Right atrium auricular region (tissue), 2 donors: ENCODE results near the gene VWA8. TPM values are rescaled to one million over a fixed set of nuclear protein-coding genes. Genes with fewer than 3 reads are reported as not detected.
A peak's percentile ranks its signal among the peaks of the same experiment; 100 is the strongest.

Source experiments
- DNase-seq: peaks from one replicate; pipeline ENCODE4 v3.0.0-alpha.2; 2019; ENCODE audit warnings: low spot score
- H3K27ac ChIP-seq, 2 donors: fragments of 200-600 bp; sonication (generic); 1 replicate in 1 of 2; 2 replicates in 1 of 2; pipeline ENCODE4 v1.5.1; 2016 to 2019
- H3K27me3 ChIP-seq, 2 donors: fragments of 200-600 bp; sonication (generic); one replicate each; pipeline versions ENCODE4 v1.5.1 to v1.6.0; 2017 to 2019
- H3K36me3 ChIP-seq: fragments of 200-600 bp; sonication (generic); one replicate; pipeline ENCODE4 v1.5.1; 2016
- H3K4me1 ChIP-seq, 2 donors: fragments of 200-600 bp; sonication (generic); one replicate each; pipeline versions ENCODE4 v1.5.1 to v1.6.0; 2017 to 2019
- H3K4me3 ChIP-seq, 2 donors: fragments of 200-600 bp; sonication (generic); 1 replicate in 1 of 2; 2 replicates in 1 of 2; pipeline ENCODE4 v1.5.1; 2017 to 2019; ENCODE audit warnings: mild to moderate bottlenecking in 1 of 2, moderate library complexity in 1 of 2
- H3K9me3 ChIP-seq, 2 donors: fragments of 200-600 bp; sonication (generic); one replicate each; pipeline ENCODE4 v1.5.1; 2019
- total RNA-seq, 2 donors: library from RNA; depleted of rRNA; stranded (reverse); fragments of >200 nt; gene quantifications; one replicate each; pipeline ENCODE4 v1.1.0, GENCODE V29; 2016
- TF ChIP-seq, protein P1 (sequence below), 2 donors: fragments of 200-600 bp; sonication (generic); IDR thresholded peaks; one replicate each; pipeline ENCODE4 v1.5.1; 2019; ENCODE audit warnings: antibody characterized with exemption in 2 of 2

The VWA8 gene
- total RNA-seq, 2 donors from 2014 or later: 25.9 to 32.8 TPM

DNA sequence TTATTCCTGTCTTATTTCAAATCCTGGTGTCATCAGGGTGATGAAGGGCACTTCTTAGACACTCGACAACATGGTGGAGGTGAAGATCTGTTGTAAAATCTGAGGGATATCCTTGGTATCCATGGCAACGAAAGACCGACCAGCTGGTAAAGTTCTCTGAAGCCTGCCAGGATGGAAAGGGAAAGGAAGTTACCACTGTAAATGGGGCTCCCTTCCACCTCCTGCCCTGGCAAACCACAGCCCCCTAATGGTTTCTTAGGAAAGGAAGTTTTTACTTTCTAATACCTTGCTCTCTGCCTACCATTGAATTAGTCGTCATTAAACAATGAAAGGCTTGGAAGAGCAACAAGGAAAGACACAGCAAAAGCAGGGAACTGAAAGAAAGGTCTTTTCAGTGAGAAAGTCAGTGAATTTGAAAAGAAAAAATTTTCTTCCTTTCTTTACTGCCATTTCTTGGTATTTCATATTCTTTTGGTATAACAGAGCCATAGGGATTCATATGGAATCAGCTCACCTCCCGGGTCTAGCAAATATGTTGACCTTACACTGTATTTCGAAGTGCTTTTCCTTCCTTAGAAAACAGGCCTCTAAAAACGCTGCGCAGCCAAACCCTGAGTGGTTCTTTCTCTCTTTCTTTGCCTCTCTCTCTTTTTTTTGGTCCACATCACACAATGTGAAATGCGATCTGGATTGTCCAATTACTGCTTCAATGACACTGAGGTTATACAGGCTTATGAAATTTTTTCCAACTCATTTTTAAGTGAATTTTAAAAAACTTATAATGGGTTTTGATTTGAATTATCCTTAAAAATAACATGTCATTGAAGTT lies 392.6 kb downstream of the VWA8 start:
- no peaks in the 10 kb centered on the region for H3K9me3 ChIP-seq
- H3K27me3 ChIP-seq: no peaks in the 10 kb centered on the region
- no peak overlapping the region for H3K27ac ChIP-seq
- DNase-seq: no peak
- peaks cover 13% of the 10 kb centered on the region for H3K36me3 ChIP-seq
- TF ChIP-seq, protein P1, sequence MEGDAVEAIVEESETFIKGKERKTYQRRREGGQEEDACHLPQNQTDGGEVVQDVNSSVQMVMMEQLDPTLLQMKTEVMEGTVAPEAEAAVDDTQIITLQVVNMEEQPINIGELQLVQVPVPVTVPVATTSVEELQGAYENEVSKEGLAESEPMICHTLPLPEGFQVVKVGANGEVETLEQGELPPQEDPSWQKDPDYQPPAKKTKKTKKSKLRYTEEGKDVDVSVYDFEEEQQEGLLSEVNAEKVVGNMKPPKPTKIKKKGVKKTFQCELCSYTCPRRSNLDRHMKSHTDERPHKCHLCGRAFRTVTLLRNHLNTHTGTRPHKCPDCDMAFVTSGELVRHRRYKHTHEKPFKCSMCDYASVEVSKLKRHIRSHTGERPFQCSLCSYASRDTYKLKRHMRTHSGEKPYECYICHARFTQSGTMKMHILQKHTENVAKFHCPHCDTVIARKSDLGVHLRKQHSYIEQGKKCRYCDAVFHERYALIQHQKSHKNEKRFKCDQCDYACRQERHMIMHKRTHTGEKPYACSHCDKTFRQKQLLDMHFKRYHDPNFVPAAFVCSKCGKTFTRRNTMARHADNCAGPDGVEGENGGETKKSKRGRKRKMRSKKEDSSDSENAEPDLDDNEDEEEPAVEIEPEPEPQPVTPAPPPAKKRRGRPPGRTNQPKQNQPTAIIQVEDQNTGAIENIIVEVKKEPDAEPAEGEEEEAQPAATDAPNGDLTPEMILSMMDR (IDR thresholded peaks at IDR 0.05): no peak
- no peak overlapping the region for H3K4me3 ChIP-seq
- peaks cover 0 to 11% of the 10 kb centered on the region in 2 donors for H3K4me1 ChIP-seq

DNA sequence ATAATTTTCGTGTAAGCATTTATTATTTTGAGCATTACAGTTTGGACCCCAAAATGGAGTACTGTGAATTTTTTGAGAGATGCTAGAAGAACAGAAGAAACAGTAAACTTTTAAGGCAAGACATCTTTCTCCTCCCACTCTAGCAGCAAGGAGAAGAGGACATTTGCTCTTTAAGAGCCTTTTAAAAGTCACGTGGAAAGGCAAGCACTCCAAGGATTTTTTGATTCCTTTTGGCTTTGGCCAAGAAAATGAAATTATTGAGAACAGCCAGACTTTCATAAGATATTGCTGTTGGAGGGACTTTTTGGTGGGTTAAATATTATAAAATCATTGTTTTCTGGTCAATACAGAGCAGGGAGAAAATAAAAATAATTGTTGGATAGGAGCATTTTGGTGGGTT lies 393.5 kb downstream of the VWA8 start:
- H3K9me3 ChIP-seq: no peaks in the 10 kb centered on the region

DNA sequence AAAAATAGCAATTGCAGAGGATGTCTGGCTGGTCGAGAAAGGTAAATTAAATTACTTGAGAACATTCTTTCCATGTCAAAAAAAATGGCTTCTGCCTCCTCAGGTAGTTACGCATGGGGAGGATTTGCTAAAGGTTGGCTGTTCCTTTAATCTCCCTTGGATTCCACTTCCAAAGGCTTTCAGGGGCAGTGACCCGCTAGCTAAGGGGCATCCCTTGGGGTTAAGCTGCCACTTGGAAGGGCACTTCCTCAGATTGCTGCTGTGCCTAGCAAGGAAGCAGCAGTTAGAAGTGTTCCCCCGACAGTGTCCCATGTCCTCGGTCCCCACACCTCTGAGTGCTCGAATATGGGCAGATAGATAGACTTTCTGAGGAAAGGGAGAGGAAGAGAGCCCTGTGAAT lies 395.1 kb downstream of the VWA8 start:
- H3K27me3 ChIP-seq: no peaks in the 10 kb centered on the region
- H3K4me3 ChIP-seq: no peak overlapping the region
- H3K4me1 ChIP-seq: peaks cover 0 to 35% of the 10 kb centered on the region in 2 donors
- peaks cover 13% of the 10 kb centered on the region for H3K36me3 ChIP-seq
- DNase-seq: no peak
- no peak overlapping the region for H3K27ac ChIP-seq
- H3K9me3 ChIP-seq: no peaks in the 10 kb centered on the region
- TF ChIP-seq, protein P1 (IDR thresholded peaks at IDR 0.05): no peak

More for the DNA sequence above, 393.5 kb downstream of the VWA8 start:
- H3K27me3 ChIP-seq: no peaks in the 10 kb centered on the region
- no peak for DNase-seq
- peaks cover 0 to 21% of the 10 kb centered on the region in 2 donors for H3K4me1 ChIP-seq
- H3K36me3 ChIP-seq: peaks cover 13% of the 10 kb centered on the region
- no peak overlapping the region for H3K4me3 ChIP-seq
- TF ChIP-seq, protein P1 (IDR thresholded peaks at IDR 0.05): no peak
- no peak overlapping the region for H3K27ac ChIP-seq

DNA sequence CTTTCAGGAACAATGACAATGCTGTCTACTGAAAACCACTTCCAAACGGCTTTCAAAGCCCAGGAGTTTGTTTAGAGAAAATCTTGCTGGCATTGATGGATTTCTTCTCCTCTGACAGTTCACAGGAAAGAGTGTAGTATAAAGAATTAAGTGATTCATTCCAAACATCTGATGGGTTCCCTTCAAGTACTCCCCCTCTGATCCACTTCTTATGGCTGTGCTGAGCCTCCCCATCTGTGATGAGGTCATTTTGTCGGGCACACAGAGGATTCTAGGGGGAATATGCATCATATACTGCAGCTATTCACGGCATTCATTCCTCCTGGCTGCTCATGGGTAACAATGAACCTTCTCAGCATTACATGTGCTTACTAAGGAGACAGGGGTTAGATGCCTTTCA lies 395.7 kb downstream of the VWA8 start:
- TF ChIP-seq, protein P1 (IDR thresholded peaks at IDR 0.05): no peak
- peak overlapping the region in 1 of 2 donors; percentile 16 for H3K27ac ChIP-seq
- H3K27me3 ChIP-seq: no peaks in the 10 kb centered on the region
- peaks cover 0 to 35% of the 10 kb centered on the region in 2 donors for H3K4me1 ChIP-seq
- H3K36me3 ChIP-seq: peaks cover 13% of the 10 kb centered on the region
- no peaks in the 10 kb centered on the region for H3K9me3 ChIP-seq
- no peak for DNase-seq
- no peak overlapping the region for H3K4me3 ChIP-seq

DNA sequence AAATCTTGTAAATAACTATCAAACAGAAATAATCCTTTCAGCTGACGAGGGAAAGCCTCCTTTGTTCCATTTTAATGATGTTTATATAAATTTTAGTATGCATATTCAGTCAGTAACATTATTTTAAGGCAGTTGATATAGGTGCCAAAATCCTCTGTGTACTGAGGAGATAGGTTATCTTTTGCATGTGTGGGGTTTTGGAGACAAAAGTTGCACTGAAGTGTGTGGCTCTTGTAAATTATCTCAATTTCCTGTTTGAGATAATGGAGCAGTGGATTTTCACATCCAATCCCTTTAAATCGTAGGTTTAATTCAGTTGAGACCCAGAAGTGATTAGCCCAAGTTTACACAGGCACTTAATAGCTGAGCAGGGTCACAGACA lies 396.9 kb downstream of the VWA8 start:
- Histone ChIP-seq H3K27me3 (no peaks in the 10 kb centered on the region), H3K9me3 (no peaks in the 10 kb centered on the region), H3K36me3 (peaks cover 13% of the 10 kb centered on the region), H3K4me3 (no peak overlapping the region), H3K27ac (no peak overlapping the region), H3K4me1 (peaks cover 0 to 35% of the 10 kb centered on the region in 2 donors)
- DNase-seq: no peak
- TF ChIP-seq, protein P1 (IDR thresholded peaks at IDR 0.05): no peak
